Mesenchymal stem cell (in vitro differentiated cells and primary cell): ENCODE results near the gene EDN1.

Experiments used
- DNase-seq: peaks from one replicate; pipeline ENCODE4 v3.0.0-alpha.2; 2013
- H2AFZ ChIP-seq: one replicate; pipeline ENCODE4 v1.6.1; 2013; ENCODE audit warnings: low read depth, mild to moderate bottlenecking, control low read depth, inconsistent platforms, low read length, moderate library complexity
- H2AK5ac ChIP-seq: 2 replicates; pipeline ENCODE4 v1.6.1; 2013; ENCODE audit warnings: low read length, moderate library complexity, mild to moderate bottlenecking, inconsistent platforms; ENCODE audit not compliant: severe bottlenecking
- H2BK120ac ChIP-seq: one replicate; pipeline ENCODE4 v1.6.1; 2013; ENCODE audit warnings: low read depth, mild to moderate bottlenecking, inconsistent platforms, low read length, moderate library complexity
- H2BK12ac ChIP-seq, 2 experiments: one replicate each; pipeline ENCODE4 v1.6.1; 2013; ENCODE audit warnings: inconsistent platforms in 2 of 2, low read length in 2 of 2, mild to moderate bottlenecking in 2 of 2, moderate library complexity in 2 of 2, control low read depth in 1 of 2
- H2BK15ac ChIP-seq: one replicate; pipeline ENCODE4 v1.6.1; 2013; ENCODE audit warnings: mild to moderate bottlenecking, low read depth, inconsistent platforms; ENCODE audit not compliant: poor library complexity, severe bottlenecking
- H2BK5ac ChIP-seq: 2 replicates; pipeline ENCODE4 v1.6.1; 2013; ENCODE audit warnings: low read depth, mild to moderate bottlenecking, low read length, control low read depth, inconsistent platforms; ENCODE audit not compliant: poor library complexity, severe bottlenecking
- H3K14ac ChIP-seq, 2 experiments: one replicate each; pipeline ENCODE4 v1.6.1; 2013; ENCODE audit warnings: inconsistent platforms in 2 of 2, low read length in 2 of 2, control low read depth in 1 of 2, mild to moderate bottlenecking in 1 of 2, moderate library complexity in 1 of 2
- H3K18ac ChIP-seq, 2 experiments: one replicate each; pipeline ENCODE4 v1.6.1; 2013; ENCODE audit warnings: inconsistent platforms in 2 of 2, low read length in 2 of 2, control low read depth in 1 of 2, low read depth in 1 of 2, mild to moderate bottlenecking in 1 of 2
- H3K23ac ChIP-seq, 2 experiments: one replicate each; pipeline ENCODE4 v1.6.1; 2013; ENCODE audit warnings: inconsistent platforms in 2 of 2, low read length in 2 of 2, mild to moderate bottlenecking in 2 of 2, moderate library complexity in 2 of 2, control low read depth in 1 of 2
- H3K27ac ChIP-seq: 2 replicates; pipeline ENCODE4 v1.5.1; 2013; ENCODE audit warnings: mild to moderate bottlenecking, moderate library complexity, low read length, control low read depth, inconsistent platforms; ENCODE audit not compliant: poor library complexity, severe bottlenecking
- H3K27me3 ChIP-seq, 2 experiments: 2 replicates each; pipeline versions ENCODE4 v1.6.1 to v1.7.0; 2013; ENCODE audit warnings: low read length in 2 of 2, mild to moderate bottlenecking in 2 of 2, moderate library complexity in 2 of 2, control low read depth in 1 of 2, inconsistent platforms in 1 of 2; ENCODE audit not compliant: control insufficient read depth in 1 of 2, insufficient read depth in 1 of 2
- H3K36me3 ChIP-seq, 2 experiments: 2 replicates each; pipeline versions ENCODE4 v1.6.1 to v1.7.0; 2013; ENCODE audit warnings: low read length in 2 of 2, control low read depth in 1 of 2, inconsistent platforms in 1 of 2, low read depth in 1 of 2, mild to moderate bottlenecking in 1 of 2; ENCODE audit not compliant: insufficient read depth in 2 of 2, control insufficient read depth in 1 of 2
- H3K4ac ChIP-seq, 2 experiments: one replicate each; pipeline ENCODE4 v1.6.1; 2013; ENCODE audit warnings: inconsistent platforms in 2 of 2, low read length in 2 of 2, mild to moderate bottlenecking in 2 of 2, moderate library complexity in 2 of 2, control low read depth in 1 of 2, low read depth in 1 of 2
- H3K4me1 ChIP-seq: 2 replicates; pipeline ENCODE4 v1.6.1; 2013; ENCODE audit warnings: low read depth, low read length, control low read depth; ENCODE audit not compliant: control insufficient read depth, insufficient read depth
- H3K4me2 ChIP-seq: 2 replicates; pipeline ENCODE4 v1.6.1; 2013; ENCODE audit warnings: low read length, mild to moderate bottlenecking, inconsistent platforms; ENCODE audit not compliant: poor library complexity, severe bottlenecking
- H3K4me3 ChIP-seq, 2 experiments: 2 replicates each; pipeline versions ENCODE4 v1.5.1 to v1.7.0; 2013; ENCODE audit warnings: low read length in 2 of 2, mild to moderate bottlenecking in 2 of 2, control low read depth in 1 of 2, low read depth in 1 of 2; ENCODE audit not compliant: insufficient read depth in 1 of 2
- H3K79me1 ChIP-seq: replicated peaks from 2 replicates; pipeline ENCODE4 v1.6.1; 2013; ENCODE audit warnings: mild to moderate bottlenecking, control low read depth, low read length, inconsistent platforms; ENCODE audit not compliant: poor library complexity, severe bottlenecking
- H3K9ac ChIP-seq: 2 replicates; pipeline ENCODE4 v1.7.0; 2013; ENCODE audit warnings: mild to moderate bottlenecking, low read length, moderate library complexity
- H3K9me3 ChIP-seq: 2 replicates; pipeline ENCODE4 v1.7.0; 2013; ENCODE audit warnings: mild to moderate bottlenecking, low read length; ENCODE audit not compliant: control insufficient read depth
- H4K8ac ChIP-seq: one replicate; pipeline ENCODE4 v1.6.1; 2013; ENCODE audit warnings: inconsistent platforms, mild to moderate bottlenecking, low read length, moderate library complexity
- H4K91ac ChIP-seq: one replicate; pipeline ENCODE4 v1.6.1; 2013; ENCODE audit warnings: mild to moderate bottlenecking, low read length, inconsistent platforms
- WGBS: methylation state at CpG from one replicate; pipeline ENCODE4 v1.1.7; 2013; ENCODE audit warnings: mixed read lengths; 5-methylcytosine and 5-hydroxymethylcytosine counted together

The EDN1 gene

DNA sequence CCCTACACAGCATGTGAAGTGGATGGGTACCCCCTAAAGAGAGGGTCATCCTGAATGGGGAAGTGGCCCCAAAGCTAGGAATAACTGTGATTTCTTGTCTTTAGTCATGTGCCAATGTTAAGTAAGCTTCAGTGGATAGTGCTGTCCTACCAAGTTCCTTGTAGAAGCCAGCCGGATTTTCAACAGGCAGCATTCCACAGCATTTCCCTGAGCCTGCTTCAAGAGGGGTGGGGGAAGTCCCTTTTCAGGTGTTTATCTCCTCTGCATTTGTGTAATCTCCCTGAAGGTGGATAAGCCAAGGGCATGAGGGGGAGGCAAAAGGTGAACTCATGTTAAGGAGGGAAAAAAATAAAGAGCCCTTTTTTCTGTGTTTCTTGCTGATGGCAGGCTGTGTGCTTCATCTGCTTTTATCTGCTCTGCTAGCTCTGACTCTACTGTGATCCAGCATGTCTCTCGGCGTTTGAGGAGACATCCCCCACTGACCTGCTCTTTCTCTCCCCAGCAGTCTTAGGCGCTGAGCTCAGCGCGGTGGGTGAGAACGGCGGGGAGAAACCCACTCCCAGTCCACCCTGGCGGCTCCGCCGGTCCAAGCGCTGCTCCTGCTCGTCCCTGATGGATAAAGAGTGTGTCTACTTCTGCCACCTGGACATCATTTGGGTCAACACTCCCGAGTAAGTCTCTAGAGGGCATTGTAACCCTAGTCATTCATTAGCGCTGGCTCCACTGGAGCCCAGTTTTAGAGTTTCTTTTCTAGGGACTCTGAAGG lies 1.9 kb downstream of the EDN1 start:
- H3K27me3 ChIP-seq: no peaks in the 10 kb centered on the region
- no peak overlapping the region for H4K91ac ChIP-seq
- 28% methylated on average over 15 of the region's 15 CpGs for whole genome bisulfite sequencing
- H3K18ac ChIP-seq: peak overlapping the region in 1 of 2 experiments; percentile 57
- peak overlapping the region; percentile 4 for H2BK15ac ChIP-seq
- H3K4me1 ChIP-seq: peaks cover 8% of the 10 kb centered on the region
- H4K8ac ChIP-seq: no peak overlapping the region
- H3K9me3 ChIP-seq: no peaks in the 10 kb centered on the region
- H3K4ac ChIP-seq: no peak overlapping the region
- H2BK120ac ChIP-seq: no peak overlapping the region
- H3K4me2 ChIP-seq: peak overlapping the region; percentile 52
- H3K79me1 ChIP-seq: peaks cover 1% of the 10 kb centered on the region
- H2BK5ac ChIP-seq: peak overlapping the region; percentile 69
- peak overlapping the region; percentile 30 for H2AFZ ChIP-seq
- no peak overlapping the region for H3K14ac ChIP-seq
- peak overlapping the region; percentile 95 for H3K27ac ChIP-seq
- peaks cover 0 to 5% of the 10 kb centered on the region in 2 experiments for H3K36me3 ChIP-seq
- H3K9ac ChIP-seq: peak overlapping the region; percentile 3
- peak overlapping the region in 1 of 2 experiments; percentile 56 for H2BK12ac ChIP-seq
- peak overlapping the region; percentile 14 for H2AK5ac ChIP-seq
- H3K4me3 ChIP-seq: peak overlapping the region; percentile 62 to 69
- peak; percentile 60 for DNase-seq
- H3K23ac ChIP-seq: no peak overlapping the region

DNA sequence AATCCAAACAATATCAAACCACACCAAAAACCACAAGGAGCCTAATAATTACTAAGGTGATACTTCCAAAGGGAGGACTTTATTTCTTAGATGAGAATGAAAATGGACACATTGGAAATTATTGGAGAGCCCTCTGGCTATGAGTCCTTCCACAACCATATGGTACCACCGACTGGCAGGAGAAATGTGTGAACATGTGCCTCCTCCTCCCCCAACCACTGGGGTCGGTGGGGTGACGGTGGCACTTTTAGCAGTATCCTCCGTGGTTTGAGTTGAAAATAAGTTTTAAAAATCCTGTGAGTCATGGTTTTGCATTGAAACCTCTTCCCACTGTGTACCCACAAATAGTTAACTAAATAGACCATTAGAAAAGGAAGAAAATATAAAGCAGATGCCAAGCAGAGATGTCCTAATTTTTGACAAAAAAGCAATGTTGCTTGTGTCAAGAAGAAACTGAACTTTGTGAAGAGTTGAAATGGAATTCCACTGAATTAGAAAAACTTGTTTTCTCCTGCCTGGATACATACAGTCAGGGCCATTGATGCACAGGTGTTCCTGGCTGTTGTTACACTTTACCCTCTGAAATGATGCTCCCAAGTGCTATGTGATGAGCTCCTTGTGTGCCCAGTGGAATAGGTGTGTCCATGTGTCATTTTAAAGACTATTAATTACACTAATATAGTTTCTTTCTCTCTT lies 3.2 kb downstream of the EDN1 start:
- Histone ChIP-seq H4K91ac (no peak overlapping the region), H3K79me1 (no peaks in the 10 kb centered on the region), H3K9ac (no peak overlapping the region), H3K4ac (no peak overlapping the region), H3K18ac (no peak overlapping the region), H2AFZ (no peak overlapping the region), H2BK120ac (no peak overlapping the region), H3K23ac (no peak overlapping the region), H3K36me3 (peaks cover 0 to 5% of the 10 kb centered on the region in 2 experiments), H2BK12ac (peak overlapping the region in 1 of 2 experiments; percentile 72), H2BK15ac (no peak overlapping the region), H3K4me2 (peak overlapping the region; percentile 52), H4K8ac (no peak overlapping the region), H2AK5ac (no peak overlapping the region), H3K9me3 (no peaks in the 10 kb centered on the region), H3K27ac (peak overlapping the region; percentile 95), H2BK5ac (no peak overlapping the region), H3K27me3 (no peaks in the 10 kb centered on the region), H3K14ac (no peak overlapping the region), H3K4me3 (no peak overlapping the region), H3K4me1 (peaks cover 6% of the 10 kb centered on the region)
- WGBS: 86% methylated on average over 1 of the region's 4 CpGs
- DNase-seq: no peak

DNA sequence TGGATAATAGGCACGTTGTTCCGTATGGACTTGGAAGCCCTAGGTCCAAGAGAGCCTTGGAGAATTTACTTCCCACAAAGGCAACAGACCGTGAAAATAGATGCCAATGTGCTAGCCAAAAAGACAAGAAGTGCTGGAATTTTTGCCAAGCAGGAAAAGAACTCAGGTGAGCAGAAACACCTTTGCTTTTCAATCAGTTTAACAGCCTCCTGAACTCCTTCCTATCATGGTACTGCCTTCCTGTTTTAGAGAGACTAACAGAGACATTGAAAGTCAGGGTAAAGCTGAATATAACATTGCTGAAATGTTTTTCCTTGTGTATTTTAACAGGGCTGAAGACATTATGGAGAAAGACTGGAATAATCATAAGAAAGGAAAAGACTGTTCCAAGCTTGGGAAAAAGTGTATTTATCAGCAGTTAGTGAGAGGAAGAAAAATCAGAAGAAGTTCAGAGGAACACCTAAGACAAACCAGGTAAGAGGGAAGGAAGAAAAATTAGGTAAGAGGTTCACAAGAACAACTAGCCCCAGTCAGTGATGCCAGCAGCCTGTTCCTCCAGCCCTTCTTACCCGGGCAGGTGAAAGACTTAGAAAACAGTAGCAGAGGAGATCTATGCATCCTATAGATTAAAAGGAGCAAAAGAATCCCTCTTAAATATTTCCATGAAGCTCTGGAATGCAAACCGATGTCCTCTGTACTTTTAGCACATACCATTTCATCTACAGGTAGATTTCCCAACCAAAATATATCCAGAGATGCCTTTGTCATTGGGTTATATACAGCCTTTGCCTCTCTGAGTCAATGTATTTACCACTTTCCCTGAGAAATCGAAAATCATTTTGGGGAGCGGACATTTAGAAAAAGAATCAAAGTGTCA lies 4.0 kb downstream of the EDN1 start:
- Histone ChIP-seq H4K8ac (no peak overlapping the region), H2BK15ac (no peak overlapping the region), H3K27me3 (no peaks in the 10 kb centered on the region), H3K4me1 (peaks cover 4% of the 10 kb centered on the region), H3K27ac (peak overlapping the region; percentile 95), H2BK120ac (no peak overlapping the region), H2BK12ac (no peak overlapping the region), H2AFZ (no peak overlapping the region), H3K9ac (no peak overlapping the region), H3K79me1 (no peaks in the 10 kb centered on the region), H3K4me2 (peak overlapping the region; percentile 30), H2AK5ac (no peak overlapping the region), H3K14ac (no peak overlapping the region), H3K9me3 (no peaks in the 10 kb centered on the region), H2BK5ac (no peak overlapping the region), H3K23ac (no peak overlapping the region), H3K36me3 (peaks cover 0 to 5% of the 10 kb centered on the region in 2 experiments), H3K4ac (no peak overlapping the region), H3K4me3 (no peak overlapping the region), H4K91ac (no peak overlapping the region), H3K18ac (no peak overlapping the region)
- WGBS: 98% methylated on average over 6 of the region's 7 CpGs
- DNase-seq: no peak
